GM12891 (cell line): ENCODE data around the gene MIER2.
"Not testable (repeated sequence)": the region's sequence is repeated elsewhere in the genome, so short reads cannot be mapped to it uniquely, and the experiment has no call there.

Experiments
- PAX5 ChIP-seq: IDR thresholded peaks from 2 replicates; pipeline ENCODE4 v1.6.1; 2011; ENCODE audit warnings: low read length, moderate library complexity, mild to moderate bottlenecking; ENCODE audit not compliant: insufficient read depth, severe bottlenecking
- POLR2A ChIP-seq: IDR thresholded peaks from 2 replicates; pipeline ENCODE4 v1.6.1; 2011; ENCODE audit warnings: low read depth, low read length, control low read depth
- POLR2AphosphoS5 ChIP-seq: IDR thresholded peaks from 2 replicates; pipeline ENCODE4 v1.6.1; 2011; ENCODE audit warnings: low read depth, low read length, control low read depth
- POU2F2 ChIP-seq: IDR thresholded peaks from 2 replicates; pipeline ENCODE4 v1.6.1; 2011; ENCODE audit warnings: low read depth, mild to moderate bottlenecking, control low read depth, low read length, moderate library complexity
- SPI1 ChIP-seq: IDR thresholded peaks from 2 replicates; pipeline ENCODE4 v1.6.1; 2011; ENCODE audit warnings: low read depth, low read length, control low read depth
- TAF1 ChIP-seq: IDR thresholded peaks from 2 replicates; pipeline ENCODE4 v1.6.1; 2011; ENCODE audit warnings: low read depth, low read length, control low read depth

GRCh38 chr19:386632-387301 is 42.2 kb upstream of the MIER2 start:
- TF ChIP-seq SPI1, POLR2A, TAF1, PAX5, POLR2AphosphoS5, POU2F2: not testable (repeated sequence)
